Trophoblast cell (in vitro differentiated cells and primary cell): ENCODE data around the gene POLRMT.

Source experiments
- DNase-seq, 2 donors: peaks; one replicate each; pipeline ENCODE4 v3.0.0-alpha.2; 2016
- H2AFZ ChIP-seq: 2 replicates; pipeline ENCODE4 v1.6.1; 2013; ENCODE audit warnings: low read length, moderate library complexity, mild to moderate bottlenecking; ENCODE audit not compliant: insufficient read depth, poor library complexity
- H2AK5ac ChIP-seq: 2 replicates; pipeline ENCODE4 v1.6.1; 2013; ENCODE audit warnings: mild to moderate bottlenecking, low read length
- H2BK120ac ChIP-seq: 2 replicates; pipeline ENCODE4 v1.6.1; 2013; ENCODE audit warnings: low read length, mild to moderate bottlenecking, moderate library complexity; ENCODE audit not compliant: insufficient read depth, poor library complexity
- H2BK12ac ChIP-seq: 2 replicates; pipeline ENCODE4 v1.6.1; 2013; ENCODE audit warnings: mild to moderate bottlenecking, low read length, moderate library complexity
- H2BK5ac ChIP-seq: 2 replicates; pipeline ENCODE4 v1.6.1; 2013; ENCODE audit warnings: low read length, low read depth, moderate library complexity, mild to moderate bottlenecking; ENCODE audit not compliant: poor library complexity
- H3K14ac ChIP-seq: 2 replicates; pipeline ENCODE4 v1.6.1; 2013; ENCODE audit warnings: mild to moderate bottlenecking, low read length
- H3K18ac ChIP-seq: 2 replicates; pipeline ENCODE4 v1.6.1; 2013; ENCODE audit warnings: mild to moderate bottlenecking, low read length
- H3K23ac ChIP-seq: 2 replicates; pipeline ENCODE4 v1.6.1; 2013; ENCODE audit warnings: low read length
- H3K27ac ChIP-seq: 2 replicates; pipeline ENCODE4 v1.5.1; 2013; ENCODE audit warnings: low read depth, mild to moderate bottlenecking, inconsistent platforms, low read length, moderate library complexity
- H3K27me3 ChIP-seq: 2 replicates; pipeline ENCODE4 v1.6.1; 2013; ENCODE audit warnings: inconsistent platforms, mild to moderate bottlenecking, low read length, moderate library complexity; ENCODE audit not compliant: insufficient read depth
- H3K36me3 ChIP-seq, 2 experiments: 1 replicate in 1 of 2; 2 replicates in 1 of 2; pipeline ENCODE4 v1.6.1; 2013; ENCODE audit warnings: low read length in 2 of 2, mild to moderate bottlenecking in 2 of 2, moderate library complexity in 1 of 2; ENCODE audit not compliant: insufficient read depth in 2 of 2, control insufficient read depth in 1 of 2
- H3K4ac ChIP-seq: 2 replicates; pipeline ENCODE4 v1.6.1; 2013; ENCODE audit warnings: low read depth, mild to moderate bottlenecking, low read length, moderate library complexity
- H3K4me1 ChIP-seq, 2 experiments: 1 replicate in 1 of 2; 2 replicates in 1 of 2; pipeline ENCODE4 v1.6.1; 2013; ENCODE audit warnings: low read length in 2 of 2, mild to moderate bottlenecking in 2 of 2, moderate library complexity in 1 of 2; ENCODE audit not compliant: insufficient read depth in 2 of 2, control insufficient read depth in 1 of 2
- H3K4me2 ChIP-seq: 2 replicates; pipeline ENCODE4 v1.6.1; 2013; ENCODE audit warnings: inconsistent platforms, mild to moderate bottlenecking, low read length, moderate library complexity
- H3K4me3 ChIP-seq: 2 replicates; pipeline ENCODE4 v1.5.1; 2013; ENCODE audit warnings: mild to moderate bottlenecking, low read depth, low read length, inconsistent platforms
- H3K79me1 ChIP-seq: one replicate; pipeline ENCODE4 v1.6.1; 2013; ENCODE audit warnings: low read length
- H3K79me2 ChIP-seq: 2 replicates; pipeline ENCODE4 v1.6.1; 2013; ENCODE audit warnings: low read length, mild to moderate bottlenecking; ENCODE audit not compliant: control insufficient read depth, insufficient read depth, poor library complexity
- H3K9ac ChIP-seq: 2 replicates; pipeline ENCODE4 v1.6.1; 2013; ENCODE audit warnings: mild to moderate bottlenecking, low read length
- H3K9me3 ChIP-seq: 2 replicates; pipeline ENCODE4 v1.6.1; 2013; ENCODE audit warnings: low read depth, mild to moderate bottlenecking, control low read depth, inconsistent platforms, low read length; ENCODE audit not compliant: insufficient read depth
- H4K12ac ChIP-seq: 2 replicates; pipeline ENCODE4 v1.6.1; 2013; ENCODE audit warnings: low read depth, mild to moderate bottlenecking, low read length, moderate library complexity
- H4K8ac ChIP-seq: 2 replicates; pipeline ENCODE4 v1.6.1; 2013; ENCODE audit warnings: low read depth, mild to moderate bottlenecking, low read length, moderate library complexity
- H4K91ac ChIP-seq: one replicate; pipeline ENCODE4 v1.6.1; 2013; ENCODE audit warnings: low read depth, mild to moderate bottlenecking, low read length, moderate library complexity
- WGBS: extraction: QIAGEN DNeasy Blood & Tissue Kit; methylation state at CpG from one replicate; pipeline ENCODE4 v1.1.7; 2013; ENCODE audit warnings: missing lambda C conversion rate; ENCODE audit not compliant: insufficient read length, insufficient coverage; ENCODE audit errors: extremely low coverage; 5-methylcytosine and 5-hydroxymethylcytosine counted together

The POLRMT gene

DNA sequence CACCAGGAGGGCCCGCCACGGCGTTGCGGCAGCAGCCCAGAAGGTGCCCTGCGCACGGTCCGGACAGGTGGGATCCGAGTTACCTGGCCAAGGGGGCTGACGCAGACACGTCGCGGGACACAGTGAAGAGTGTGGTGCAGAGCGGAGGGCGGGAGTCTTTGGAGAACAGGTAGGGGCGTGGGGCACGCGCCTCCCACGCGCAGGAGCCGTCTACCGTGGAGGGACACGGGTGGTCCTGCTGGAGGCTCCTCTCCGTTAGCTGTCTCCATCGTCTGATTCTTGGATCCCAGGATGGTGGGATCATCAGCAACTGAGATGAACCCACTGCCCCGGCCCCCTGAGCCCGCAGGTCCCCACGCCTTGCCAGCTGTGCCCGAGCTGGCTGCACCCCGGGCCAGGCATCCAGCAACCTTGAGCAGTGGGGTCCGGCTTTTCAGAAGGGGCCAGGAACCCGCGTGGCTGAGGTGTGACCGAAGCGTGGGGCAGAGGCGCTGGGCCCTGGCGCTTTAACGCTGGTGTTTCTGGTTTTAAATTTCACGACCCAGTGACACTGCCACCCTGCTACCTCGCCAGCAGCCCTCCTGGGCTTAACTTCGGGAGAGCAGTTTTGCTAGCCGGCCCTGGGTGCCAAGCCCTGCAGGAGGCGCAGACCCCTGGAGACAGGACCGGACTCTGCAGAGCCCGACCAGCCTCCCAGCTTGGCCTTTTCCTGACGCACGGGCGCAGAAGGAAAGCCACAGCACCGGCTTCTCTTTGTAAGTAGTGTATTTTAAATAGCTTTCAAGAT lies 13.6 kb upstream of the POLRMT start:
- H3K9ac ChIP-seq = no peak overlapping the region
- no peak overlapping the region for H3K27ac ChIP-seq
- no CpG with 5 or more reads among the region's 48 CpGs for WGBS

DNA sequence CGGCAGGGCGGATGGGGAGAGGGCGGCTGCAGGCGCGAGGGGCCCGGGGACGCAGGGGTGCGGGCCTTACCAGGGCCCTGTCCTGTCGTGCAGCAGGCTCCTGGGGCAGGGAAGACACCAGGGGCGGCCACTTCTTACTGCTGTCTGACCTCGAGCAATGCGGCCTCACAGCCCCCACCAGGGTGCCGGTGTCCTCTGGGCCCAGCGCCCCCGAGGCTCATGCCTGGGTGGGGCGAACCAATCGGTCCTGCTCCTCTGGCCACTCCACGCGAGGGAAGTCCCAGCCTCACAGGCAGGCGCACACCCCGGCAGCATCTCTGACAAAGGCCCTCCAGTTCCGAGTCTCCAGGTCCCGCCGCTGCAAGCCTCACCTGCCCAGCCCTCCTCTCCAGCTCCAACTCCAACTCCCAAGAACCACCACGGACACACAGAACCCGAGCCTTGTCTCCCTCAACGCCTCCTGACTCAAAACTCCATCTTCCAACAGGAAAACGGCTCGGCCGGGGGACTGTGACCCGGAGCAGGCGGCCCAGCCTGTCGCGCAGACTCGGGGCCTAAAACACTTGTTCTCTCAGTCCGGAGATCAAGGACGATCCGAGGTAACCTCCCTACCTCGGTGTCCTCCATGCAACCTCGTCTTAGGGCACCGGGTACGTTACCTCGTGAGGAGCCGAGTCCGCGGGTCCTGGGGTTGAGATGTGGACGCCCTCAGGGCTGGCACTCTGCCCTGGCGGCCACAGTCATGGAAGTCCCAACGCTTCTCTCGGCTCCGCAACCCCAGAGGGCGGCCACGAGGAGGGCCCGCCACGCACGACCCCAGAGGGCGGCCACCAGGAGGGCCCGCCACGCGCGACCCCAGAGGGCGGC lies 12.8 kb upstream of the POLRMT start:
- Histone ChIP-seq H4K91ac (no peak overlapping the region), H2BK120ac (no peak overlapping the region), H4K12ac (no peak overlapping the region), H3K79me1 (no peaks in the 10 kb centered on the region), H2AFZ (no peak overlapping the region), H3K18ac (no peak overlapping the region), H2BK12ac (no peak overlapping the region), H3K4me3 (no peak overlapping the region), H3K9me3 (peaks cover 4% of the 10 kb centered on the region), H3K9ac (no peak overlapping the region), H3K36me3 (peaks cover 58 to 67% of the 10 kb centered on the region in 2 experiments), H3K79me2 (no peaks in the 10 kb centered on the region), H2BK5ac (no peak overlapping the region), H3K23ac (no peak overlapping the region), H4K8ac (no peak overlapping the region), H3K27ac (no peak overlapping the region), H3K4me2 (no peak overlapping the region), H3K4me1 (no peaks in the 10 kb centered on the region), H3K14ac (no peak overlapping the region), H3K27me3 (no peaks in the 10 kb centered on the region), H3K4ac (no peak overlapping the region), H2AK5ac (no peak overlapping the region)
- no peak for DNase-seq
- no CpG with 5 or more reads among the region's 62 CpGs for WGBS

More for the DNA sequence above, 13.6 kb upstream of the POLRMT start:
- no peak overlapping the region for H4K8ac ChIP-seq
- no peak for DNase-seq
- H2BK5ac ChIP-seq = no peak overlapping the region
- H3K4me3 ChIP-seq = no peak overlapping the region
- no peak overlapping the region for H2AK5ac ChIP-seq
- H3K27me3 ChIP-seq = no peaks in the 10 kb centered on the region
- no peak overlapping the region for H2AFZ ChIP-seq
- H4K91ac ChIP-seq = no peak overlapping the region
- peaks cover 4% of the 10 kb centered on the region for H3K9me3 ChIP-seq
- no peak overlapping the region for H3K4ac ChIP-seq
- H3K79me1 ChIP-seq = no peaks in the 10 kb centered on the region
- no peak overlapping the region for H3K18ac ChIP-seq
- H3K4me2 ChIP-seq = no peak overlapping the region
- no peak overlapping the region for H2BK120ac ChIP-seq
- no peaks in the 10 kb centered on the region for H3K79me2 ChIP-seq
- no peak overlapping the region for H3K23ac ChIP-seq
- no peak overlapping the region for H3K14ac ChIP-seq
- peaks cover 66 to 75% of the 10 kb centered on the region in 2 experiments for H3K36me3 ChIP-seq
- no peak overlapping the region for H2BK12ac ChIP-seq
- no peak overlapping the region for H4K12ac ChIP-seq
- H3K4me1 ChIP-seq = no peaks in the 10 kb centered on the region

- Histone ChIP-seq H3K14ac (no peak overlapping the region), H3K4me3 (peak overlapping the region; percentile 39), H2AFZ (no peak overlapping the region), H2AK5ac (no peak overlapping the region), H4K91ac (no peak overlapping the region), H3K9ac (no peak overlapping the region), H2BK120ac (no peak overlapping the region), H3K4me1 (peaks cover 0 to 2% of the 10 kb centered on the region in 2 experiments), H3K18ac (no peak overlapping the region), H3K4ac (no peak overlapping the region), H3K27me3 (no peaks in the 10 kb centered on the region), H3K27ac (no peak overlapping the region), H3K4me2 (no peak overlapping the region), H2BK12ac (no peak overlapping the region), H3K79me2 (no peaks in the 10 kb centered on the region), H4K8ac (no peak overlapping the region), H3K23ac (no peak overlapping the region), H3K9me3 (peaks cover 4% of the 10 kb centered on the region), H4K12ac (no peak overlapping the region), H3K79me1 (no peaks in the 10 kb centered on the region), H3K36me3 (peaks cover 51 to 59% of the 10 kb centered on the region in 2 experiments), H2BK5ac (no peak overlapping the region)
- WGBS = no CpG with 5 or more reads among the region's 14 CpGs
- DNase-seq = no peak
These were observed 11.5 kb upstream of the POLRMT start for GRCh38 chr19:644789-645188.

GRCh38 chr19:644363-644762 lies 11.0 kb upstream of the POLRMT start:
- peaks cover 2% of the 10 kb centered on the region for H3K9me3 ChIP-seq
- H3K14ac ChIP-seq = no peak overlapping the region
- no peak overlapping the region for H3K4ac ChIP-seq
- H2BK5ac ChIP-seq = no peak overlapping the region
- H2AFZ ChIP-seq = no peak overlapping the region
- no peak overlapping the region for H4K91ac ChIP-seq
- no peak overlapping the region for H3K18ac ChIP-seq
- H3K36me3 ChIP-seq = peaks cover 47 to 55% of the 10 kb centered on the region in 2 experiments
- H3K79me2 ChIP-seq = no peaks in the 10 kb centered on the region
- no CpG with 5 or more reads among the region's 28 CpGs for WGBS
- DNase-seq = no peak
- H2BK12ac ChIP-seq = no peak overlapping the region
- H3K4me3 ChIP-seq = no peak overlapping the region
- H2BK120ac ChIP-seq = no peak overlapping the region
- H4K8ac ChIP-seq = no peak overlapping the region
- no peak overlapping the region for H4K12ac ChIP-seq
- no peak overlapping the region for H3K4me2 ChIP-seq
- peaks cover 0 to 2% of the 10 kb centered on the region in 2 experiments for H3K4me1 ChIP-seq
- H3K79me1 ChIP-seq = no peaks in the 10 kb centered on the region
- H3K23ac ChIP-seq = no peak overlapping the region
- no peaks in the 10 kb centered on the region for H3K27me3 ChIP-seq
- H2AK5ac ChIP-seq = no peak overlapping the region
- H3K27ac ChIP-seq = no peak overlapping the region
- H3K9ac ChIP-seq = no peak overlapping the region
